Limb (tissue), 2 donors: ENCODE measurements around the gene SELENOV.

ENCODE experiments used
- DNase-seq, 2 donors: peaks; one replicate each; pipeline ENCODE4 v3.0.0-alpha.2; 2016; ENCODE audit errors: extremely low spot score in 2 of 2

Gene SELENOV

GRCh38 chr19:39492788-39493187 lies 22.2 kb upstream of the SELENOV start:
- DNase-seq = no peak

GRCh38 chr19:39494661-39495060 lies 20.3 kb upstream of the SELENOV start:
- DNase-seq = no peak

- DNase-seq = no peak
Measured at GRCh38 chr19:39496063-39496462, 18.9 kb upstream of the SELENOV start.

- DNase-seq = no peak
Measured at GRCh38 chr19:39497701-39497995, 17.3 kb upstream of the SELENOV start.

- peak; percentile 28 to 78 for DNase-seq
Measured at GRCh38 chr19:39497996-39498797, 16.7 kb upstream of the SELENOV start.

GRCh38 chr19:39498798-39499642 lies 15.9 kb upstream of the SELENOV start, which contains the start of gene DLL3:
Gene DLL3, plus strand, starts transcription at chr19:39498947. Its CDS starts 28 bp downstream, at chr19:39498975.
- peak in 1 of 2 donors; percentile 71 for DNase-seq

GRCh38 chr19:39499932-39500331 lies 15.0 kb upstream of the SELENOV start:
- DNase-seq = no peak

- DNase-seq = no peak
Measured at GRCh38 chr19:39500543-39500942, 14.4 kb upstream of the SELENOV start.

- no peak for DNase-seq
Measured at GRCh38 chr19:39501340-39501739, 13.6 kb upstream of the SELENOV start.

- peak; percentile 65 to 81 for DNase-seq
Measured at GRCh38 chr19:39502640-39503417, 12.1 kb upstream of the SELENOV start.

- no peak for DNase-seq
Measured at GRCh38 chr19:39506598-39506943, 8.4 kb upstream of the SELENOV start.

GRCh38 chr19:39506944-39507714 lies 7.8 kb upstream of the SELENOV start:
- DNase-seq = peak; percentile 69 to 82

GRCh38 chr19:39507715-39508364 lies 7.1 kb upstream of the SELENOV start:
- no peak for DNase-seq

- DNase-seq = no peak
Measured at GRCh38 chr19:39508629-39509028, 6.3 kb upstream of the SELENOV start.

- no peak for DNase-seq
Measured at GRCh38 chr19:39509233-39509632, 5.7 kb upstream of the SELENOV start.

- DNase-seq = no peak
Measured at GRCh38 chr19:39512988-39513387, 2.0 kb upstream of the SELENOV start.

- no peak for DNase-seq
Measured at GRCh38 chr19:39515551-39516191, 732 bp downstream of the SELENOV start.

GRCh38 chr19:39516270-39516669 lies 1.3 kb downstream of the SELENOV start:
- DNase-seq = no peak

- DNase-seq = no peak
Measured at GRCh38 chr19:39517432-39517831, 2.5 kb downstream of the SELENOV start.

GRCh38 chr19:39518458-39518857 lies 3.5 kb downstream of the SELENOV start:
- DNase-seq = no peak
